Measurements from ENCODE around the gene CDS1. TPM values are rescaled to one million over a fixed set of nuclear protein-coding genes. Genes with fewer than 3 reads are reported as not detected.

Gene CDS1
- total and polyA plus RNA-seq, 2 of the 8 experiments (the other 6 are each of a cell fraction or from before 2014, with no cell fraction given), result 8.7 to 13.9 TPM

DNA sequence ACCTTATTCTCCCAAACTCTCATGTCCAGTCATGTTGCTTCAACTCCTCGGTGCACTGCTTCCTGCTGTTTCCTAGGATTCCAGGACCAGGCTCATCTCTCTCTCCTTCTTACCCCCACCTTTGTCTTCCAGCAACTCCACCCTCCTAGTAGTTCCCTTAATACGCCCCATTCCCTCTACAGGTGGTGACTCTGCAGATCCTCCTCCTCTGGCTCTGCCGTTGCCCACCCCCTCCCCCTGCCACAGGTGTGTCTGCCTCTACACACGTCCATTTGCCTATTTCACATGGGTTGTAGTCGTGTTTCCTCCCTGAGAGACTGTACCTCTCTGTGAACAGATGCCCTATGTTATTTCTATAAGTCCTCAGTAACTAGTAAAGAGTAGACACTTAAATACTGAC, 32.4 kb downstream of the CDS1 start:
- Histone ChIP-seq H4K8ac (ENCODE audit: extremely low read depth, insufficient read depth, low read length) (peak overlapping the region; percentile 73), H3K56ac (replicated peaks; ENCODE audit: insufficient read length, low read depth, low read length) (no peak overlapping the region), H3K9me3 (ENCODE audit: insufficient read depth in 2 of 2, low read depth in 1 of 2, low read length in 1 of 2) (no peaks in the 10 kb centered on the region), H2BK5ac (ENCODE audit: low read depth, low read length) (peak overlapping the region; percentile 75), H3K4me1 (replicated peaks in 1 of 4; ENCODE audit: control insufficient read depth in 3 of 4, insufficient read depth in 4 of 4, low read length in 3 of 4) (peaks cover 0 to 7% (median 3%) of the 10 kb centered on the region in 4 experiments; a peak in 2 of 7 replicates), H2BK120ac (replicated peaks; ENCODE audit: low read depth, low read length) (no peak overlapping the region), H3K23ac (ENCODE audit: insufficient read length) (no peak overlapping the region), H2BK20ac (ENCODE audit: low read length) (no peak overlapping the region), H3K27me3 (replicated peaks in 1 of 4; ENCODE audit: control insufficient read depth in 3 of 4, extremely low read depth in 1 of 4, insufficient read depth in 3 of 4, low read length in 3 of 4) (no peaks in the 10 kb centered on the region), H2BK12ac (ENCODE audit: low read depth, low read length) (no peak overlapping the region), H3K23me2 (ENCODE audit: low read depth, low read length) (no peaks in the 10 kb centered on the region), H3K4me2 (ENCODE audit: insufficient read depth in 1 of 2, low read depth in 2 of 2, low read length in 2 of 2) (no peak overlapping the region), H3K9ac (replicated peaks in 1 of 4; ENCODE audit: extremely low read depth in 1 of 4, low read depth in 3 of 4, low read length in 3 of 4) (no peak overlapping the region), H3K18ac (ENCODE audit: extremely low read depth, low read length) (0 out of 2 replicates have a peak overlapping the region, but pooled peaks have one; percentile 49), H3K14ac (ENCODE audit: insufficient read length) (no peak overlapping the region), H3K36me3 (ENCODE audit: control insufficient read depth in 2 of 4, insufficient read depth in 4 of 4, low read length in 3 of 4) (peaks cover 0 to 12% (median 5%) of the 10 kb centered on the region in 4 experiments; a peak in 3 of 8 replicates), H2AFZ (ENCODE audit: low read length) (no peak overlapping the region), H4K5ac (ENCODE audit: insufficient read length, low read depth, low read length) (no peak overlapping the region), H4K91ac (replicated peaks; ENCODE audit: insufficient read length, low read length) (no peak overlapping the region), H3K79me2 (ENCODE audit: control insufficient read depth in 1 of 2, insufficient read depth in 2 of 2, low read length in 2 of 2) (no peaks in the 10 kb centered on the region), H3K4ac (replicated peaks; ENCODE audit: insufficient read length, low read depth, low read length) (no peak overlapping the region), H3K27ac (ENCODE audit: low read depth, low read length) (no peak overlapping the region), H3K79me1 (ENCODE audit: low read depth, low read length) (peaks cover 3% of the 10 kb centered on the region; the same call in 1 of the 2 replicates), H4K20me1 (replicated peaks in 1 of 2; ENCODE audit: control insufficient read depth in 1 of 2, insufficient read depth in 2 of 2, low read length in 2 of 2) (no peaks in the 10 kb centered on the region), H3K4me3 (ENCODE audit: extremely low read depth in 1 of 4, insufficient read depth in 2 of 4, low read depth in 3 of 4, low read length in 4 of 4) (no peak overlapping the region), H2BK15ac (ENCODE audit: low read length) (no peak overlapping the region), H2AK5ac (ENCODE audit: low read depth, low read length) (peak overlapping the region; percentile 60; the same call in 1 of the 2 replicates)
- FAIRE-seq, result no peak
- CTCF ChIA-PET (ENCODE audit: partially characterized antibody), result no interaction called here
- no peak for DNase-seq (ENCODE audit: low read depth in 1 of 2, low spot score in 2 of 2)
- TF ChIP-seq TEAD4 (IDR thresholded peaks at IDR 0.05; ENCODE audit: low read depth, low read length) (no peak), EGR1 (IDR thresholded peaks at IDR 0.05; ENCODE audit: borderline replicate concordance, low read depth, low read length) (no peak), SRF (IDR thresholded peaks at IDR 0.05; ENCODE audit: low read depth, low read length) (no peak), CBX5 (IDR thresholded peaks at IDR 0.05; ENCODE audit: low read depth, low read length) (no peak), HDAC2 (IDR thresholded peaks at IDR 0.05; ENCODE audit: borderline replicate concordance in 1 of 2, low read depth in 2 of 2, low read length in 2 of 2) (no peak), CEBPB (IDR thresholded peaks at IDR 0.05; ENCODE audit: low read depth, low read length) (no peak), USF2 (IDR thresholded peaks at IDR 0.05; ENCODE audit: low read length) (no peak), SP1 (IDR thresholded peaks at IDR 0.05; ENCODE audit: low read depth, low read length) (no peak), SUZ12 (IDR thresholded peaks at IDR 0.05; ENCODE audit: low read length) (no peak), JUN (IDR thresholded peaks at IDR 0.05; ENCODE audit: low read depth, low read length) (no peak), POLR2AphosphoS5 (IDR thresholded peaks at IDR 0.05; ENCODE audit: low read depth, low read length) (no peak), KDM5A (IDR thresholded peaks at IDR 0.05; ENCODE audit: low read length) (no peak), ASH2L (IDR thresholded peaks at IDR 0.05; ENCODE audit: low read length) (no peak), EZH2 (IDR thresholded peaks at IDR 0.05; ENCODE audit: low read depth, low read length, severe bottlenecking) (no peak)
- POLR2A ChIA-PET (ENCODE audit: partially characterized antibody), result interaction anchor here (1.4 to 1.6 kb wide), 2 partner anchors 10 to 33 kb away, joined by 3 to 4 read pairs; partner anchors contain the start of gene CDS1
- WGBS, 2 experiments (ENCODE audit: extremely low coverage in 1 of 2, insufficient coverage in 1 of 2, insufficient read length in 1 of 2, insufficient replicate concordance in 2 of 2, low coverage in 1 of 2, low lambda C conversion rate in 2 of 2, missing lambda C conversion rate in 1 of 2), result 74% methylated on average over 5 of the region's 5 CpGs; no CpG with 5 or more reads in 1 of the 2 experiments

All from H1 (cell line).